Stimulated activated naive CD8-positive, alpha-beta T cell treated with anti-CD3 and anti-CD28 coated beads, Interleukin-15, Interleukin-2, amounts not matched to agents 100 ng/mL and 50 ng/mL, for 24 hours (primary cell): Measurements from ENCODE around the gene FAM219A.
"Not testable (repeated sequence)": the region's sequence is repeated elsewhere in the genome, so short reads cannot be mapped to it uniquely, and the experiment has no call there.

Experiments
- H3K27ac Mint-ChIP-seq: one replicate; pipeline ENCODE4 v1.8.0; 2021; ENCODE audit warnings: mild to moderate bottlenecking, mixed read lengths
- H3K27me3 Mint-ChIP-seq: one replicate; pipeline ENCODE4 v1.8.0; 2021; ENCODE audit warnings: mixed read lengths
- H3K36me3 Mint-ChIP-seq: one replicate; pipeline ENCODE4 v1.8.0; 2021; ENCODE audit warnings: low read depth, mixed read lengths
- H3K4me1 Mint-ChIP-seq: one replicate; pipeline ENCODE4 v1.8.0; 2021; ENCODE audit warnings: low read depth, mixed read lengths
- H3K4me3 Mint-ChIP-seq: one replicate; pipeline ENCODE4 v1.8.0; 2021; ENCODE audit warnings: mild to moderate bottlenecking, mixed read lengths
- H3K9me3 Mint-ChIP-seq: one replicate; pipeline ENCODE4 v1.8.0; 2021; ENCODE audit warnings: mixed read lengths

Gene FAM219A

GRCh38 chr9:34493972-34494535 lies 35.7 kb upstream of the FAM219A start:
- H3K27ac Mint-ChIP-seq = no peak overlapping the region
- no peaks in the 10 kb centered on the region for H3K4me1 Mint-ChIP-seq
- no peaks in the 10 kb centered on the region for H3K36me3 Mint-ChIP-seq
- peaks cover 15% of the 10 kb centered on the region for H3K27me3 Mint-ChIP-seq
- H3K9me3 Mint-ChIP-seq = no peaks in the 10 kb centered on the region
- no peak overlapping the region for H3K4me3 Mint-ChIP-seq

GRCh38 chr9:34492051-34492450 lies 33.7 kb upstream of the FAM219A start:
- Mint-ChIP-seq H3K27me3 (peaks cover 30% of the 10 kb centered on the region), H3K36me3 (no peaks in the 10 kb centered on the region), H3K4me1 (no peaks in the 10 kb centered on the region), H3K27ac (no peak overlapping the region), H3K4me3 (no peak overlapping the region), H3K9me3 (no peaks in the 10 kb centered on the region)

- Mint-ChIP-seq H3K9me3 (no peaks in the 10 kb centered on the region), H3K4me3 (no peak overlapping the region), H3K36me3 (no peaks in the 10 kb centered on the region), H3K27me3 (peaks cover 32% of the 10 kb centered on the region), H3K4me1 (no peaks in the 10 kb centered on the region), H3K27ac (no peak overlapping the region)
These were observed 33.2 kb upstream of the FAM219A start for GRCh38 chr9:34491596-34491995.

- Mint-ChIP-seq H3K36me3 (no peaks in the 10 kb centered on the region), H3K9me3 (no peaks in the 10 kb centered on the region), H3K27ac (no peak overlapping the region), H3K27me3 (peaks cover 33% of the 10 kb centered on the region), H3K4me3 (no peak overlapping the region), H3K4me1 (no peaks in the 10 kb centered on the region)
These were observed 32.4 kb upstream of the FAM219A start for GRCh38 chr9:34490760-34491159.

- peaks cover 33% of the 10 kb centered on the region for H3K27me3 Mint-ChIP-seq
- H3K36me3 Mint-ChIP-seq = no peaks in the 10 kb centered on the region
These were observed 32.0 kb upstream of the FAM219A start for GRCh38 chr9:34490360-34490759.

GRCh38 chr9:34486572-34486971 lies 28.2 kb upstream of the FAM219A start:
- peaks cover 26% of the 10 kb centered on the region for H3K27me3 Mint-ChIP-seq
- H3K36me3 Mint-ChIP-seq = no peaks in the 10 kb centered on the region
- no peaks in the 10 kb centered on the region for H3K9me3 Mint-ChIP-seq
- no peak overlapping the region for H3K27ac Mint-ChIP-seq
- H3K4me3 Mint-ChIP-seq = no peak overlapping the region
- no peaks in the 10 kb centered on the region for H3K4me1 Mint-ChIP-seq

More at GRCh38 chr9:34490360-34490759, 32.0 kb upstream of the FAM219A start:
- Mint-ChIP-seq H3K4me1 (no peaks in the 10 kb centered on the region), H3K4me3 (no peak overlapping the region), H3K27ac (no peak overlapping the region), H3K9me3 (no peaks in the 10 kb centered on the region)

GRCh38 chr9:34485822-34486221 lies 27.5 kb upstream of the FAM219A start:
- H3K4me3 Mint-ChIP-seq = no peak overlapping the region
- no peaks in the 10 kb centered on the region for H3K36me3 Mint-ChIP-seq
- no peak overlapping the region for H3K27ac Mint-ChIP-seq
- H3K27me3 Mint-ChIP-seq = peaks cover 25% of the 10 kb centered on the region
- no peaks in the 10 kb centered on the region for H3K9me3 Mint-ChIP-seq
- H3K4me1 Mint-ChIP-seq = no peaks in the 10 kb centered on the region

- Mint-ChIP-seq H3K36me3 (no peaks in the 10 kb centered on the region), H3K27me3 (peaks cover 27% of the 10 kb centered on the region), H3K9me3 (no peaks in the 10 kb centered on the region), H3K27ac (no peak overlapping the region), H3K4me1 (no peaks in the 10 kb centered on the region), H3K4me3 (no peak overlapping the region)
These were observed 26.3 kb upstream of the FAM219A start for GRCh38 chr9:34484678-34485077.

GRCh38 chr9:34482746-34483145 lies 24.4 kb upstream of the FAM219A start:
- not testable (repeated sequence) for H3K27ac Mint-ChIP-seq, H3K4me1 Mint-ChIP-seq, H3K9me3 Mint-ChIP-seq, H3K36me3 Mint-ChIP-seq, H3K4me3 Mint-ChIP-seq
- peaks cover 16% of the 10 kb centered on the region for H3K27me3 Mint-ChIP-seq

GRCh38 chr9:34481620-34482019 lies 23.2 kb upstream of the FAM219A start:
- H3K36me3 Mint-ChIP-seq, H3K4me3 Mint-ChIP-seq, H3K27ac Mint-ChIP-seq, H3K4me1 Mint-ChIP-seq, H3K9me3 Mint-ChIP-seq: not testable (repeated sequence)
- peaks cover 11% of the 10 kb centered on the region for H3K27me3 Mint-ChIP-seq

- Mint-ChIP-seq H3K9me3 (no peaks in the 10 kb centered on the region), H3K4me3 (no peak overlapping the region), H3K4me1 (no peaks in the 10 kb centered on the region), H3K27me3 (peaks cover 16% of the 10 kb centered on the region), H3K36me3 (no peaks in the 10 kb centered on the region), H3K27ac (no peak overlapping the region)
These were observed 21.1 kb upstream of the FAM219A start for GRCh38 chr9:34479431-34479866.

- no peaks in the 10 kb centered on the region for H3K36me3 Mint-ChIP-seq
- H3K27me3 Mint-ChIP-seq = peaks cover 16% of the 10 kb centered on the region
- H3K4me3 Mint-ChIP-seq = no peak overlapping the region
- no peak overlapping the region for H3K27ac Mint-ChIP-seq
- no peaks in the 10 kb centered on the region for H3K9me3 Mint-ChIP-seq
- no peaks in the 10 kb centered on the region for H3K4me1 Mint-ChIP-seq
These were observed 19.2 kb upstream of the FAM219A start for GRCh38 chr9:34477541-34477940.

GRCh38 chr9:34475097-34475496 lies 16.7 kb upstream of the FAM219A start:
- Mint-ChIP-seq H3K4me1 (no peaks in the 10 kb centered on the region), H3K4me3 (no peak overlapping the region), H3K27me3 (peaks cover 11% of the 10 kb centered on the region), H3K36me3 (no peaks in the 10 kb centered on the region), H3K27ac (no peak overlapping the region), H3K9me3 (no peaks in the 10 kb centered on the region)

- Mint-ChIP-seq H3K4me1 (no peaks in the 10 kb centered on the region), H3K27ac (no peak overlapping the region), H3K4me3 (no peak overlapping the region), H3K36me3 (no peaks in the 10 kb centered on the region), H3K27me3 (peaks cover 24% of the 10 kb centered on the region), H3K9me3 (no peaks in the 10 kb centered on the region)
These were observed 7.1 kb upstream of the FAM219A start for GRCh38 chr9:34465468-34465867.

- Mint-ChIP-seq H3K4me1 (peaks cover 6% of the 10 kb centered on the region), H3K9me3 (no peaks in the 10 kb centered on the region), H3K27me3 (peaks cover 20% of the 10 kb centered on the region), H3K36me3 (no peaks in the 10 kb centered on the region), H3K4me3 (no peak overlapping the region), H3K27ac (no peak overlapping the region)
These were observed 6.2 kb upstream of the FAM219A start for GRCh38 chr9:34464571-34464970.

GRCh38 chr9:34463901-34464232 lies 5.5 kb upstream of the FAM219A start:
- no peak overlapping the region for H3K27ac Mint-ChIP-seq
- H3K27me3 Mint-ChIP-seq = peaks cover 20% of the 10 kb centered on the region
- peaks cover 10% of the 10 kb centered on the region for H3K4me1 Mint-ChIP-seq
- no peaks in the 10 kb centered on the region for H3K36me3 Mint-ChIP-seq
- no peak overlapping the region for H3K4me3 Mint-ChIP-seq
- no peaks in the 10 kb centered on the region for H3K9me3 Mint-ChIP-seq
